ENCODE data around the gene E2F2. TPM values are rescaled to one million over a fixed set of nuclear protein-coding genes. Genes with fewer than 3 reads are reported as not detected.

The E2F2 gene
- total RNA-seq, 1 donor from 2014 or later = 1.1 TPM

DNA sequence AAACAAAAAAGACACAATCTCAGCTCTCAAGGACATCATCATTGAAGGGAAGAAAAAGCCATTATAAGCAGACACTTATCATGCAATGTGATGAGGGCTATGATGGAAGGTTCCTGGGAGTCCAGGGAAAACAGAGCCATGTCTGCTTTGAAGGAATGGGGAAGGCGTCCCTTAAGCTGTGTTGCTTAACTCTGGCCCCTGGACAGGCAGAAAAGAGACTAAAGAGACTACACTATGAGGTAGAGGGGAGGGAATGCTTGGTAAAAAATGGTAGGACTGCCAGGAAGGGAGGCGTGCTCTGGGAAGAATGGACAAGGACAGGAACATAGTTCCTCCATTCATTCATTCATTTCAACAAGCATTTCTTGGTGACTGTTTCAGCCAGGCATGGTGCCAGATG lies 68.3 kb downstream of the E2F2 start:
- Histone ChIP-seq H3K4me3 (no peak overlapping the region), H3K27me3 (ENCODE audit: low read depth) (no peaks in the 10 kb centered on the region), H3K36me3 (no peaks in the 10 kb centered on the region), H3K27ac (no peak overlapping the region), H3K9me3 (no peaks in the 10 kb centered on the region), H3K4me1 (no peaks in the 10 kb centered on the region)
- DNase-seq (no peak), ATAC-seq (no peak)
- TF ChIP-seq, protein P1, sequence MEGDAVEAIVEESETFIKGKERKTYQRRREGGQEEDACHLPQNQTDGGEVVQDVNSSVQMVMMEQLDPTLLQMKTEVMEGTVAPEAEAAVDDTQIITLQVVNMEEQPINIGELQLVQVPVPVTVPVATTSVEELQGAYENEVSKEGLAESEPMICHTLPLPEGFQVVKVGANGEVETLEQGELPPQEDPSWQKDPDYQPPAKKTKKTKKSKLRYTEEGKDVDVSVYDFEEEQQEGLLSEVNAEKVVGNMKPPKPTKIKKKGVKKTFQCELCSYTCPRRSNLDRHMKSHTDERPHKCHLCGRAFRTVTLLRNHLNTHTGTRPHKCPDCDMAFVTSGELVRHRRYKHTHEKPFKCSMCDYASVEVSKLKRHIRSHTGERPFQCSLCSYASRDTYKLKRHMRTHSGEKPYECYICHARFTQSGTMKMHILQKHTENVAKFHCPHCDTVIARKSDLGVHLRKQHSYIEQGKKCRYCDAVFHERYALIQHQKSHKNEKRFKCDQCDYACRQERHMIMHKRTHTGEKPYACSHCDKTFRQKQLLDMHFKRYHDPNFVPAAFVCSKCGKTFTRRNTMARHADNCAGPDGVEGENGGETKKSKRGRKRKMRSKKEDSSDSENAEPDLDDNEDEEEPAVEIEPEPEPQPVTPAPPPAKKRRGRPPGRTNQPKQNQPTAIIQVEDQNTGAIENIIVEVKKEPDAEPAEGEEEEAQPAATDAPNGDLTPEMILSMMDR (IDR thresholded peaks at IDR 0.05) = no peak
- intact Hi-C loops (cut with DNase I) = no loop called here

- DNase-seq (no peak), ATAC-seq (no peak)
- TF ChIP-seq, protein P1 (IDR thresholded peaks at IDR 0.05) = no peak
- Histone ChIP-seq H3K9me3 (no peaks in the 10 kb centered on the region), H3K4me3 (no peak overlapping the region), H3K36me3 (no peaks in the 10 kb centered on the region), H3K27me3 (ENCODE audit: low read depth) (no peaks in the 10 kb centered on the region), H3K27ac (no peak overlapping the region), H3K4me1 (peaks cover 10% of the 10 kb centered on the region)
- intact Hi-C loops (cut with DNase I) = no loop called here
Observed at GRCh38 chr1:23461050-23461449, 70.0 kb downstream of the E2F2 start.

DNA sequence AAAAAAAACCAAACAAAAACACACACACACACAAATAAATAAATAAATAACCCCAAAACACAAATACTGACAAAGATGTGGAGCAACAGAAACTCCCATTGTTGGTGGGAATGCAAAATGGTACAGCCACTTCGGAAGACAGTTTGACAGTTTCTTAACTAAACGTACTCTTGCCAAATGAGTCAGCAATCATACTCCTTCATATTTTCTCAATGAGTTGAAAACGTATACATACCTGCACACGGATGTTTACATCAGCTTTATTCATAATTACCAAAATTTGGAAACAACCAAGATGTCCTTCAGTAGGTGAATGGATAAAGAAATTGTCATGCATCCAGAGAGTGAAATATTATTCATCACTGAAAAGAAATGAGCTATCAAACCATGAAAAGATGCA lies 70.5 kb downstream of the E2F2 start:
- TF ChIP-seq, protein P1 (IDR thresholded peaks at IDR 0.05) = no peak
- Histone ChIP-seq H3K4me3 (no peak overlapping the region), H3K36me3 (peaks cover 4% of the 10 kb centered on the region), H3K27me3 (ENCODE audit: low read depth) (no peaks in the 10 kb centered on the region), H3K9me3 (no peaks in the 10 kb centered on the region), H3K4me1 (peaks cover 10% of the 10 kb centered on the region), H3K27ac (no peak overlapping the region)
- DNase-seq (no peak), ATAC-seq (no peak)
- intact Hi-C loops (cut with DNase I) = no loop called here

DNA sequence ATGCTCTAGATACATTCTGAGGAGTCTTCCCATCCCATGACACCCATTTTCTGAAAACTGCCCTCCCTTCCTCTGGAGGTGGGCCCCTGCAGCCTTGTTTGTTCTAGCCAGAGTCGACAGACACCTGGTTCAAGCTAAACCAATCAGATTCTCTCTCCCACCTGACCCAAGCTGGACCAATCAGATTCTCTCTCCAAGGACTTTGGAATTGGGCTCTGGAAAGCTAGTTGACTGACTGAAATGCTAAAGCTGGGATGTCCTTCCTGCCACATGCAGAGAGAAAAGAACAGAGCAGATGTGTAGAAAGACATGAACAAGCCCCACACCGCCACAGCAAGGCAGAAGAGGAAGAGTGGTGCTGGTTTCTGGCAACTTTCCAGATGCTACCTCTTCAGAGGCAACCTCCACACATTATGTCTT lies 71.7 kb downstream of the E2F2 start:
- Histone ChIP-seq H3K4me1 (peaks cover 10% of the 10 kb centered on the region), H3K27ac (no peak overlapping the region), H3K36me3 (peaks cover 6% of the 10 kb centered on the region), H3K27me3 (ENCODE audit: low read depth) (no peaks in the 10 kb centered on the region), H3K4me3 (no peak overlapping the region), H3K9me3 (no peaks in the 10 kb centered on the region)
- intact Hi-C loops (cut with DNase I) = no loop called here
- no peak for ATAC-seq
- TF ChIP-seq, protein P1 (IDR thresholded peaks at IDR 0.05) = no peak
- no peak for DNase-seq

Other genes with a start within 250 kb of the E2F2 start
- gene HNRNPR, start 186.9 kb downstream of the E2F2 start, total RNA-seq = 84.9 TPM
- 11.6 TPM for gene ZNF436, start 161.4 kb downstream of the E2F2 start, total RNA-seq
- 41.9 TPM for gene TCEA3, start 106.5 kb downstream of the E2F2 start, total RNA-seq
- 34.5 TPM for gene ASAP3, start 47.1 kb downstream of the E2F2 start, total RNA-seq
- 137 TPM for gene ID3, start 28.3 kb upstream of the E2F2 start, total RNA-seq
- gene RPL11, start 160.6 kb upstream of the E2F2 start, total RNA-seq = 959 TPM
- 64.2 TPM for gene ELOA, start 212.2 kb upstream of the E2F2 start, total RNA-seq
- gene PITHD1, start 247.2 kb upstream of the E2F2 start, total RNA-seq = 46.6 TPM